Measurements from ENCODE around the gene PHLPP2.

Gene PHLPP2

GRCh38 chr16:71724320-71724751 lies at the start of gene PHLPP2:
Gene PHLPP2, minus strand, starts transcription at chr16:71724701. Its CDS starts 9,906 bp downstream, at chr16:71714795.
- no peak for TF ChIP-seq ZNF8 (CRISPR knock-in tag; IDR thresholded peaks at IDR 0.05)
- TF ChIP-seq PPARA (CRISPR knock-in tag; IDR thresholded peaks at IDR 0.05; ENCODE audit: borderline replicate concordance), result no peak
- no peak for TF ChIP-seq CREB5 (CRISPR knock-in tag; IDR thresholded peaks at IDR 0.05; ENCODE audit: low read depth)
- no peak for TF ChIP-seq RARB (CRISPR knock-in tag; IDR thresholded peaks at IDR 0.05)
- no peak for TF ChIP-seq OSR1 (CRISPR knock-in tag; IDR thresholded peaks at IDR 0.05)
- TF ChIP-seq PATZ1 (CRISPR knock-in tag; IDR thresholded peaks at IDR 0.05; ENCODE audit: borderline replicate concordance), result no peak
- TF ChIP-seq ZFP3 (CRISPR knock-in tag; IDR thresholded peaks at IDR 0.05), result no peak
- TF ChIP-seq BACH2 (CRISPR knock-in tag; IDR thresholded peaks at IDR 0.05; ENCODE audit: borderline replicate concordance), result no peak
- TF ChIP-seq TOX (CRISPR knock-in tag; IDR thresholded peaks at IDR 0.05; ENCODE audit: borderline replicate concordance), result no peak
- no peak for TF ChIP-seq GLIS3 (CRISPR knock-in tag; IDR thresholded peaks at IDR 0.05)
- no peak for TF ChIP-seq ESRRG (CRISPR knock-in tag; IDR thresholded peaks at IDR 0.05)
- TF ChIP-seq CSDC2 (CRISPR knock-in tag; IDR thresholded peaks at IDR 0.05), result no peak
- ATAC-seq, result no peak

GRCh38 chr16:71771571-71771970 lies 47.1 kb upstream of the PHLPP2 start:
- TF ChIP-seq SNAI2 (CRISPR knock-in tag; IDR thresholded peaks at IDR 0.05), result no peak
- ATAC-seq, result no peak

- ATAC-seq, result no peak
- TF ChIP-seq ZC3H10 (CRISPR knock-in tag; IDR thresholded peaks at IDR 0.05) (no peak), TCF4 (CRISPR knock-in tag; IDR thresholded peaks at IDR 0.05; ENCODE audit: borderline replicate concordance) (no peak), CSRNP3 (CRISPR knock-in tag; IDR thresholded peaks at IDR 0.05) (no peak)
Measured at GRCh38 chr16:71769222-71769621, 44.7 kb upstream of the PHLPP2 start.

- ATAC-seq, result no peak
- TF ChIP-seq ZNF565 (CRISPR knock-in tag; conservative IDR thresholded peaks at IDR 0.05; ENCODE audit: low read depth) (no peak), POU6F1 (CRISPR knock-in tag; IDR thresholded peaks at IDR 0.05; ENCODE audit: borderline replicate concordance, low read depth) (no peak), ZNF8 (CRISPR knock-in tag; IDR thresholded peaks at IDR 0.05) (no peak), CSRNP3 (CRISPR knock-in tag; IDR thresholded peaks at IDR 0.05) (no peak), SNAI2 (CRISPR knock-in tag; IDR thresholded peaks at IDR 0.05) (no peak), ZFP30 (CRISPR knock-in tag; IDR thresholded peaks at IDR 0.05) (no peak), PATZ1 (CRISPR knock-in tag; IDR thresholded peaks at IDR 0.05; ENCODE audit: borderline replicate concordance) (no peak), GLIS3 (CRISPR knock-in tag; IDR thresholded peaks at IDR 0.05) (no peak), ISL1 (CRISPR knock-in tag; IDR thresholded peaks at IDR 0.05) (no peak), ARNTL (CRISPR knock-in tag; IDR thresholded peaks at IDR 0.05; ENCODE audit: borderline replicate concordance, low read depth) (no peak), CSDC2 (CRISPR knock-in tag; IDR thresholded peaks at IDR 0.05) (no peak), TCF4 (CRISPR knock-in tag; IDR thresholded peaks at IDR 0.05; ENCODE audit: borderline replicate concordance) (no peak), ZNF70 (CRISPR knock-in tag; IDR thresholded peaks at IDR 0.05) (no peak), CREB5 (CRISPR knock-in tag; IDR thresholded peaks at IDR 0.05; ENCODE audit: low read depth) (no peak)
Measured at GRCh38 chr16:71767060-71767900, 42.8 kb upstream of the PHLPP2 start.
